Retinal pigment epithelial cell (primary cell): Measurements from ENCODE around the gene NDST1.

Experiments used
- DNase-seq: peaks from one replicate; pipeline ENCODE4 v3.0.0-alpha.2; 2010; ENCODE audit warnings: low read depth
- H3K4me3 ChIP-seq: 2 replicates; pipeline ENCODE4 v1.5.1; 2011; ENCODE audit warnings: mild to moderate bottlenecking, low read length, control low read depth, moderate library complexity
- TF ChIP-seq, protein P1 (sequence below): conservative IDR thresholded peaks from 2 replicates; pipeline ENCODE4 v1.5.1; 2011; ENCODE audit warnings: low read depth, low read length, control low read depth, inconsistent platforms

The NDST1 gene

DNA sequence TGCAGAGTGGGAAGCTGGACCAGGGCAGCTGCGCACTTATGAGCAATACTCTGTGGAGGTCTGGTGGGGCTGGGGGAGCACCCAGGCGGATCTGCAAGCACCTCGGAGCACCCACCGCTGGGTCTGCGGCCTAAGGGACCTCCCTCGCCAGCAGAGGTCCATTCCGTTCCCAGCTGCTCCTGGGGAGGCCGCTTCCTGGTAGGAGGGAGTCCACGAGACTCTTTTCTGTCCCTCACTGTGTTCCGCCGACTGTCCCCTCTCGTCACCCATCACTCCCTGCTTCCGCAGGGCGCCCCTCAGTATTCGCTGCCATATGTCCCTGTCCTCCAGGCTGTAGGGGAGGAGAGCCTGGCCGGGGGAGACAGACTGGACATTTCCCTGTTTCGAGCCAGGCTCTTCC, 45.5 kb downstream of the NDST1 start:
- no peak overlapping the region for H3K4me3 ChIP-seq
- DNase-seq = no peak
- TF ChIP-seq, protein P1, sequence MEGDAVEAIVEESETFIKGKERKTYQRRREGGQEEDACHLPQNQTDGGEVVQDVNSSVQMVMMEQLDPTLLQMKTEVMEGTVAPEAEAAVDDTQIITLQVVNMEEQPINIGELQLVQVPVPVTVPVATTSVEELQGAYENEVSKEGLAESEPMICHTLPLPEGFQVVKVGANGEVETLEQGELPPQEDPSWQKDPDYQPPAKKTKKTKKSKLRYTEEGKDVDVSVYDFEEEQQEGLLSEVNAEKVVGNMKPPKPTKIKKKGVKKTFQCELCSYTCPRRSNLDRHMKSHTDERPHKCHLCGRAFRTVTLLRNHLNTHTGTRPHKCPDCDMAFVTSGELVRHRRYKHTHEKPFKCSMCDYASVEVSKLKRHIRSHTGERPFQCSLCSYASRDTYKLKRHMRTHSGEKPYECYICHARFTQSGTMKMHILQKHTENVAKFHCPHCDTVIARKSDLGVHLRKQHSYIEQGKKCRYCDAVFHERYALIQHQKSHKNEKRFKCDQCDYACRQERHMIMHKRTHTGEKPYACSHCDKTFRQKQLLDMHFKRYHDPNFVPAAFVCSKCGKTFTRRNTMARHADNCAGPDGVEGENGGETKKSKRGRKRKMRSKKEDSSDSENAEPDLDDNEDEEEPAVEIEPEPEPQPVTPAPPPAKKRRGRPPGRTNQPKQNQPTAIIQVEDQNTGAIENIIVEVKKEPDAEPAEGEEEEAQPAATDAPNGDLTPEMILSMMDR = no peak

DNA sequence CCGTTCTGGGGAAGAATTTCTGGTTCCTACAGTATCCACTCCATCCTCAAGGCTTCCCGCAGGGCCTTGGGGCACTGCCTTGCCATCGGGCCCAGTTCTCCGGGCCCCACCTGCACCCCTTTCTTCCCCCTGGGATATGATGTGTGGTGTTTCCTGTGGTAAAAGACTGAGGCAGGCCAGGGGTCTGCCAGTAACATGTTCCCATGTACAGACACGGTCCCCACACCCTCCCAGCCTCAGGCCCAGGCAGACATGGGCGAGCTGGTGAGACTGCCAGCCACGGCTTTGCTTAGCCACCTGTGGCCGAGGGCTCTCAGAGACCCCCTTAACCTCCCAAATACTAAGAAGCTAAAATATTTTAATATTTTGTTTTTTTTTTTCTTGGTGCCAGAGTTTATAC, 46.0 kb downstream of the NDST1 start:
- no peak overlapping the region for H3K4me3 ChIP-seq
- TF ChIP-seq, protein P1 = no peak
- no peak for DNase-seq

DNA sequence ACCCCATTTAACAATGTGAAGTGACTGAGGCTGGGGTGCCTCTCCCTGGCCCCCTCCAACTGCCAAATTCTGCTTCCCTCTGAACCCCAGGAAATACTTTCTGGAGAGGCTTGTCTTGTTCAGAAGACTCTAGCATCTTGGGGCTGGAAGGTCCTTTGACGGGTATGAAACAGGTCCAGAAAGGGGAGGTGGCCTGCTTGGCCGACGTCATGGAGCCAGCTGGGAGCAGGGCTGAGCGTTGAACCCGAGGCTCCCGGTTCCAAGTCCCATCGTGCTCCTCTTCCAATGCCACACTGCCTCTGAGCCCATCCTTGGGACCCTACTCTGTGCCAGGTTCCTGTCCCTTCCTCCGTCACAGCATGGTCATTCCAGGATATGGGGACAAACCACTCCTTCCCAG, 46.9 kb downstream of the NDST1 start:
- no peak overlapping the region for H3K4me3 ChIP-seq
- DNase-seq = no peak
- TF ChIP-seq, protein P1 = no peak

DNA sequence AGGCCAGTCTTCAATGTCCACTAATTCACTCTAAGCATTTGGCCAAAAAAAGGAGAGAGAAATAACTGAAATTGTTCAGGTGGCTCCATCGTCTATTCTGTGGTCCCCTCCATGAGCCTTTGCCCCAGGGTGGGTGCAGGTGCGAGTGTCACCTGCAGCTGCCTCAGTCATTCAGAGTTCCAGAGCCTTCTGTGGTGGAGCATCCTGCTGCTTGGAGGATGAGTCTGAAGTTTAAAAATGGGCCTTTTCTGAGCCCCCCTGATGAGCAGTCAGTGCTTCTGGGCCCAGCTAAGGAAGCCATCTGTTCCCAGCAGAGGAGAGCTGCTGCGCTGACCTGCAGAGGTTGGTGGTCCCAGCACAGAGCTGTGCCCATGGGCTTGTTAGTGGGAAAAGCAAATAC, 48.2 kb downstream of the NDST1 start:
- TF ChIP-seq, protein P1 = no peak
- no peak for DNase-seq

DNA sequence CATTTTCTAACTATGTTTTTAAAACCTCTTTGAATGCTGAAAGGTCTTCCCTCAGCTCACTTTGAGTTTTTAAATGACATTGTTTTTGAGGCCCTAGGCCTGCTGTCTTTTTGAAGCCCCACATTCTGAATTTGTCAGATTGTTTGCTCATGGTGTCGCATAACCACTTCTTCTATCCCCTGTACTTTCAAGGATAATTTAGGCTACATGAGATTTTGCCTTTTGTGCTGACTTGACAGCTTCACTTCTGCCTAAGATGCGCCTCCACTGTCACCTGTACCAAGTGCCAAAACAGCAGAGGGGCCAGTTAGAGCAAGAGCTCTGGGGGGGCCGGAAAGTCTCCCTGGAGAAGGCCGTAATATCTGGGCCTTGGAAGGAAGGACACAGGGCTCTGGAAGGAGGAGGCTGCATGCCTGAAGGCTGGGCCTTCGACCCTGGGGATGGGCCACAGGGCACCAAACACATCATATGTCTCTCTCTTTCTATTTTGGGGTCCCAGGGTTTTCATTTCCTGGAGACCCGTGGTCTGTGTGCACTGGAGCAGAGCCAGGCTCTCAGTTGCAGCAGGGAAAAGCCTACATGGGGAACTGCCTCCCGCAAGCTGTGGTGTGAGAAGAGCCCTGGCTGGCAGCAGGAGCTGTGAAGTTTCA, 49.1 kb downstream of the NDST1 start:
- TF ChIP-seq, protein P1 = no peak
- H3K4me3 ChIP-seq = no peak overlapping the region
- no peak for DNase-seq

More for the DNA sequence above, 48.2 kb downstream of the NDST1 start:
- no peak overlapping the region for H3K4me3 ChIP-seq

DNA sequence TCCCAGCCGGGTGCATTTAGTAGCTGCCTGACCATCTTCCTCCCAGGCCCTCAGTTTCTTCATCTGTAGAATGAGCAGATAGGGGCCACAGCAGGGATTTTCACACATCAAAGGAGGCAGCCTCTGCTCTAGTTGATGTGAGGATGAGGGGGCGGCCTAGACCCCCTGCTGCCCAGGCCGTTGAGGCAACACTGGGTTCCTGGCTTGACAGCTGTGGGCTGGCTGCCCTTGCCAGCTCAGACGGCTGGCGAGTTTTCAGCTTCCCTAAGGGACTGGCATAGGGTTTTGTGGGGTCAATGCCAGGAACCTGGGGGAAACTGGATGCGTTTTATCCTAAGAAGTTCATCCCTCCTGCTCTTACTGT, 49.6 kb downstream of the NDST1 start:
- TF ChIP-seq, protein P1 = no peak
- no peak overlapping the region for H3K4me3 ChIP-seq
- DNase-seq = no peak

DNA sequence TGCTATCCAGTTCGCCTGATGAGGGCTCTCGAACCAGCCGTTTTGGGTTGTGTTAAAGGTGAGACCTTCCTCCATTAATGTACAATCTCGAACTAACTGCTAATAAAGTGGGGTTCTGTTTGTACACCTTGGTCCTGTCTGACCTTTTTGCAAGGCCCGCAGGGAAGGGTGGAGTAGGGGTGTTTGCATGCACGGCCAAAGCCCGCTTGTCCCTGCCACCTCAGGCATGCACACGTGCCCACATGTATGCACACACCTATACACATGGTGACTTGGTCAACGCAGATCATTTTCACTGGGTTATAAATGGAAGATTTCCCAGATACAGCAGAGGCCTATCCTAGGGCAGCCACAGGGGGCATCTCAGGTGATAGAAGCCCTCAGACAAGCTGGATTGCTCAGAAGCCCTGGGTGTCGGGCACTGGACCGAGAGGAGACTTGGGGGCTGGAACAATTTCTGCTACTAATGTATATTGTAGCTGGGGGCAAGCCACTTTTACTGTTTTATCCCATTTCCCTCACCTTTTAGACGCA, 50.2 kb downstream of the NDST1 start:
- H3K4me3 ChIP-seq = no peak overlapping the region
- TF ChIP-seq, protein P1 = no peak
- DNase-seq = no peak
